ENCODE measurements around the gene DCLK2.

DCLK2 gene

DNA sequence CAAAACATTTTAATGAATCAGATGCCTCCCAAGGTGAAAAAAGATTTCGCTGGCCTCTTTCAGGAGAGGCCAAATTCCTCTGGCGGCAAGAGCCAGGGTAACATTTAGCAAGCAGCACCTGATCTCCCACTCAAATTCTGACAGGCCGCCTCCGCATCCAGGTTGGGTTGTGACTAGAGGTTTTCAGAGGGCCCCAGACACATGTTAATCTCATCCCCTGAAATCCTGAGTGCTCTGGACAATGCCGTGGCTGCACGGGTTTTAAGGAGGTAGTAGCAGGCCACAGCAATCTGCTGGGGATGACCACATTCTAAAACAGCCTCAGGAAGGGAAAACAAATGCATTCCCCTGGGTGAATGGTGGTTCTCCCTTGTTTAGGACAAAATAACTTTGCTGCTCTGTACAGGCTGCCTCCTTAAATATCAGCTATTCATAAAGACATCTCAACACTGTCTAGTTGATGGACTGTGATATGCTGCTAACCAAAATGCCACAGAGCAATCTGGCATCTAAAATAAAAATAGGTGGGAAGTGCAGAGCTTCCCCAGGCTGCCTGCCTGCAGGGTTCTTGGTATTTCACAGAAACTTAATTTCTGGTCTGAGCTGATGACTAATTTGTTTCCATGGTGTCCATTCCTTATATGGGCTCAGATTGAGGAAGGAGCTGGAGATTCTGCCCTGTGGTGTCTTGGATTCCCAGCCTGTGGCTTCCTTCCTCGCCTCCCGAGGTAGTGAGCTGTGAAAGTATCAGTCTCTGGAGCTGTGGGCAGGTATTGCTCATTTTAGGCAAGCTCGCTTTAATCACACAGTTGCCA is 202.0 kb downstream of the DCLK2 start:
- no peaks in the 10 kb centered on the region for H3K27me3 ChIP-seq (replicated peaks in 2 of 5; ENCODE audit: control insufficient read depth in 4 of 5, insufficient read depth in 5 of 5, low read length in 4 of 5)
- no peak overlapping the region for H3K4me3 ChIP-seq (ENCODE audit: control insufficient read depth in 1 of 7, extremely low read depth in 1 of 7, insufficient read depth in 4 of 7, low read depth in 2 of 7, low read length in 6 of 7)
- H3K4me1 ChIP-seq (ENCODE audit: control extremely low read depth in 1 of 4, control insufficient read depth in 4 of 4, insufficient read depth in 4 of 4, low read length in 3 of 4) = peaks cover 0 to 9% (median 6%) of the 10 kb centered on the region in 4 experiments
- ChIA-PET POLR2A (no interaction called here), CTCF (interaction anchor here (0.6 to 1.6 kb wide), 6 partner anchors 16 to 77 kb away, joined by 3 to 8 read pairs (median 3); no protein-coding TSS in a partner anchor)
- DNase-seq = peak in 2 of 3 donors; percentile 47 to 57
- peaks cover 0 to 8% (median 3%) of the 10 kb centered on the region in 5 experiments for H3K9me3 ChIP-seq (ENCODE audit: control extremely low read depth in 1 of 5, control insufficient read depth in 4 of 5, insufficient read depth in 2 of 5, low read depth in 1 of 5, low read length in 4 of 5)
- peaks cover 12 to 59% (median 23%) of the 10 kb centered on the region in 4 experiments for H3K36me3 ChIP-seq (ENCODE audit: control insufficient read depth in 4 of 4, insufficient read depth in 4 of 4, low read length in 3 of 4)
- H3K27ac ChIP-seq (ENCODE audit: insufficient read depth in 1 of 2, low read depth in 1 of 2, low read length in 2 of 2, poor library complexity in 1 of 2, severe bottlenecking in 2 of 2) = peak overlapping the region in 1 of 2 experiments; percentile 49
- WGBS (ENCODE audit: insufficient coverage) = 96% methylated on average over 7 of the region's 9 CpGs

GRCh38 chr4:150280975-150281374 is 202.7 kb downstream of the DCLK2 start:
- H3K36me3 ChIP-seq (ENCODE audit: control insufficient read depth in 4 of 4, insufficient read depth in 4 of 4, low read length in 3 of 4) = peaks cover 14 to 65% (median 23%) of the 10 kb centered on the region in 4 experiments
- WGBS (ENCODE audit: insufficient coverage) = 100% methylated on average over 6 of the region's 8 CpGs

GRCh38 chr4:150283689-150284088 is 205.4 kb downstream of the DCLK2 start:
- CTCF ChIA-PET = no interaction called here
- H3K27ac ChIP-seq (ENCODE audit: insufficient read depth in 1 of 2, low read depth in 1 of 2, low read length in 2 of 2, poor library complexity in 1 of 2, severe bottlenecking in 2 of 2) = no peak overlapping the region
- no peaks in the 10 kb centered on the region for H3K27me3 ChIP-seq (replicated peaks in 2 of 5; ENCODE audit: control insufficient read depth in 4 of 5, insufficient read depth in 5 of 5, low read length in 4 of 5)
- H3K4me3 ChIP-seq (ENCODE audit: control insufficient read depth in 1 of 7, extremely low read depth in 1 of 7, insufficient read depth in 4 of 7, low read depth in 2 of 7, low read length in 6 of 7) = no peak overlapping the region
- POLR2A ChIA-PET = no interaction called here
- peaks cover 0 to 9% (median 6%) of the 10 kb centered on the region in 4 experiments for H3K4me1 ChIP-seq (ENCODE audit: control extremely low read depth in 1 of 4, control insufficient read depth in 4 of 4, insufficient read depth in 4 of 4, low read length in 3 of 4)
- H3K36me3 ChIP-seq (ENCODE audit: control insufficient read depth in 4 of 4, insufficient read depth in 4 of 4, low read length in 3 of 4) = peaks cover 8 to 50% (median 15%) of the 10 kb centered on the region in 4 experiments
- peak in 2 of 3 donors; percentile 13 to 23 for DNase-seq
- 86% methylated on average over 1 of the region's 1 CpG for WGBS (ENCODE audit: insufficient coverage)
- H3K9me3 ChIP-seq (ENCODE audit: control extremely low read depth in 1 of 5, control insufficient read depth in 4 of 5, insufficient read depth in 2 of 5, low read depth in 1 of 5, low read length in 4 of 5) = no peaks in the 10 kb centered on the region

More at GRCh38 chr4:150280975-150281374, 202.7 kb downstream of the DCLK2 start:
- DNase-seq = no peak
- POLR2A ChIA-PET = interaction anchor here (1.0 kb wide), 1 partner anchor 23 kb away, joined by 3 read pairs; no protein-coding TSS in a partner anchor
- Histone ChIP-seq H3K9me3 (ENCODE audit: control extremely low read depth in 1 of 5, control insufficient read depth in 4 of 5, insufficient read depth in 2 of 5, low read depth in 1 of 5, low read length in 4 of 5) (peaks cover 0 to 8% (median 3%) of the 10 kb centered on the region in 5 experiments), H3K27ac (ENCODE audit: insufficient read depth in 1 of 2, low read depth in 1 of 2, low read length in 2 of 2, poor library complexity in 1 of 2, severe bottlenecking in 2 of 2) (peak overlapping the region in 1 of 2 experiments; percentile 49), H3K27me3 (replicated peaks in 2 of 5; ENCODE audit: control insufficient read depth in 4 of 5, insufficient read depth in 5 of 5, low read length in 4 of 5) (no peaks in the 10 kb centered on the region), H3K4me3 (ENCODE audit: control insufficient read depth in 1 of 7, extremely low read depth in 1 of 7, insufficient read depth in 4 of 7, low read depth in 2 of 7, low read length in 6 of 7) (no peak overlapping the region), H3K4me1 (ENCODE audit: control extremely low read depth in 1 of 4, control insufficient read depth in 4 of 4, insufficient read depth in 4 of 4, low read length in 3 of 4) (peaks cover 0 to 9% (median 6%) of the 10 kb centered on the region in 4 experiments)
- CTCF ChIA-PET = interaction anchor here (0.8 to 1.6 kb wide), 6 partner anchors 15 to 77 kb away, joined by 3 to 8 read pairs (median 3); no protein-coding TSS in a partner anchor

GRCh38 chr4:150286656-150287055 is 208.4 kb downstream of the DCLK2 start:
- WGBS (ENCODE audit: insufficient coverage) = 93% methylated on average over 3 of the region's 6 CpGs
- CTCF ChIA-PET = interaction anchor here (2.0 kb wide), 1 partner anchor 11 kb away, joined by 7 read pairs; no protein-coding TSS in a partner anchor
- no peak overlapping the region for H3K27ac ChIP-seq (ENCODE audit: insufficient read depth in 1 of 2, low read depth in 1 of 2, low read length in 2 of 2, poor library complexity in 1 of 2, severe bottlenecking in 2 of 2)
- no peak for DNase-seq
- H3K36me3 ChIP-seq (ENCODE audit: control insufficient read depth in 4 of 4, insufficient read depth in 4 of 4, low read length in 3 of 4) = peaks cover 8 to 31% (median 11%) of the 10 kb centered on the region in 4 experiments
- POLR2A ChIA-PET = no interaction called here
- H3K4me3 ChIP-seq (ENCODE audit: control insufficient read depth in 1 of 7, extremely low read depth in 1 of 7, insufficient read depth in 4 of 7, low read depth in 2 of 7, low read length in 6 of 7) = no peak overlapping the region
- no peaks in the 10 kb centered on the region for H3K27me3 ChIP-seq (replicated peaks in 2 of 5; ENCODE audit: control insufficient read depth in 4 of 5, insufficient read depth in 5 of 5, low read length in 4 of 5)
- no peaks in the 10 kb centered on the region for H3K9me3 ChIP-seq (ENCODE audit: control extremely low read depth in 1 of 5, control insufficient read depth in 4 of 5, insufficient read depth in 2 of 5, low read depth in 1 of 5, low read length in 4 of 5)
- peaks cover 0 to 7% (median 0%) of the 10 kb centered on the region in 4 experiments for H3K4me1 ChIP-seq (ENCODE audit: control extremely low read depth in 1 of 4, control insufficient read depth in 4 of 4, insufficient read depth in 4 of 4, low read length in 3 of 4)

DNA sequence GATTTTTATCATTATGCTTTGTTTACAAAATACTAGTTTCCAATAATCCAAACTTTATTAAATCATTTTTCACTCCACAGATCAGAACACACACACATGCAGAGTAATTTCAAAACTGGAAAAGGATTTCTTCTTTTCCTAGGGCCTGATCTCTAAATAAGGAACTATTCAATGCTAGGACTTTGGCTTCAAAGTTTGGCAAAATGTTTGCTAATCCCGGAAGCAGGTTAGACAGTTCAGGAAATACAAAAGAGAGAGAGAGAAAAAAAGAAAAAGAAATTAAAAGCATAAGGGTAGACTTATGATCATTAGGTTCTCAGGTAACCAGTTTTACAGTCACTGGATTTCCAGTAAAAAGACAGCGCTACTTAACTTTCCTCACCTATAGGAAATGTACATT is 211.0 kb downstream of the DCLK2 start:
- 33% methylated on average over 1 of the region's 2 CpGs for WGBS (ENCODE audit: insufficient coverage)
- Histone ChIP-seq H3K4me3 (ENCODE audit: control insufficient read depth in 1 of 7, extremely low read depth in 1 of 7, insufficient read depth in 4 of 7, low read depth in 2 of 7, low read length in 6 of 7) (no peak overlapping the region), H3K9me3 (ENCODE audit: control extremely low read depth in 1 of 5, control insufficient read depth in 4 of 5, insufficient read depth in 2 of 5, low read depth in 1 of 5, low read length in 4 of 5) (peaks cover 0 to 4% (median 0%) of the 10 kb centered on the region in 5 experiments), H3K27ac (ENCODE audit: insufficient read depth in 1 of 2, low read depth in 1 of 2, low read length in 2 of 2, poor library complexity in 1 of 2, severe bottlenecking in 2 of 2) (peak overlapping the region in 1 of 2 experiments; percentile 9), H3K27me3 (replicated peaks in 2 of 5; ENCODE audit: control insufficient read depth in 4 of 5, insufficient read depth in 5 of 5, low read length in 4 of 5) (no peaks in the 10 kb centered on the region), H3K36me3 (ENCODE audit: control insufficient read depth in 4 of 4, insufficient read depth in 4 of 4, low read length in 3 of 4) (peaks cover 0 to 16% (median 4%) of the 10 kb centered on the region in 4 experiments), H3K4me1 (ENCODE audit: control extremely low read depth in 1 of 4, control insufficient read depth in 4 of 4, insufficient read depth in 4 of 4, low read length in 3 of 4) (peaks cover 0 to 7% (median 0%) of the 10 kb centered on the region in 4 experiments)
- ChIA-PET CTCF (no interaction called here), POLR2A (no interaction called here)
- DNase-seq = peak in 2 of 3 donors; percentile 34 to 39

- ChIA-PET CTCF (no interaction called here), POLR2A (no interaction called here)
- H3K4me3 ChIP-seq (ENCODE audit: control insufficient read depth in 1 of 7, extremely low read depth in 1 of 7, insufficient read depth in 4 of 7, low read depth in 2 of 7, low read length in 6 of 7) = no peak overlapping the region
- no peaks in the 10 kb centered on the region for H3K27me3 ChIP-seq (replicated peaks in 2 of 5; ENCODE audit: control insufficient read depth in 4 of 5, insufficient read depth in 5 of 5, low read length in 4 of 5)
- no peak overlapping the region for H3K27ac ChIP-seq (ENCODE audit: insufficient read depth in 1 of 2, low read depth in 1 of 2, low read length in 2 of 2, poor library complexity in 1 of 2, severe bottlenecking in 2 of 2)
- H3K9me3 ChIP-seq (ENCODE audit: control extremely low read depth in 1 of 5, control insufficient read depth in 4 of 5, insufficient read depth in 2 of 5, low read depth in 1 of 5, low read length in 4 of 5) = peaks cover 0 to 4% (median 0%) of the 10 kb centered on the region in 5 experiments
- H3K36me3 ChIP-seq (ENCODE audit: control insufficient read depth in 4 of 4, insufficient read depth in 4 of 4, low read length in 3 of 4) = peaks cover 0 to 16% (median 5%) of the 10 kb centered on the region in 4 experiments
- H3K4me1 ChIP-seq (ENCODE audit: control extremely low read depth in 1 of 4, control insufficient read depth in 4 of 4, insufficient read depth in 4 of 4, low read length in 3 of 4) = peaks cover 0 to 7% (median 0%) of the 10 kb centered on the region in 4 experiments
- WGBS (ENCODE audit: insufficient coverage) = 90% methylated on average over 3 of the region's 3 CpGs
- no peak for DNase-seq
Measured at GRCh38 chr4:150289881-150290280, 211.6 kb downstream of the DCLK2 start.

Data from common myeloid progenitor, CD34-positive (primary cell).